IPS DF 4.7 (cell line): ENCODE measurements around the gene IGSF3.

Experiments used
- DNase-seq: peaks from one replicate; pipeline ENCODE4 v3.0.0-alpha.2; 2013; ENCODE audit warnings: low spot score; ENCODE audit errors: extremely low read depth

Gene IGSF3

DNA sequence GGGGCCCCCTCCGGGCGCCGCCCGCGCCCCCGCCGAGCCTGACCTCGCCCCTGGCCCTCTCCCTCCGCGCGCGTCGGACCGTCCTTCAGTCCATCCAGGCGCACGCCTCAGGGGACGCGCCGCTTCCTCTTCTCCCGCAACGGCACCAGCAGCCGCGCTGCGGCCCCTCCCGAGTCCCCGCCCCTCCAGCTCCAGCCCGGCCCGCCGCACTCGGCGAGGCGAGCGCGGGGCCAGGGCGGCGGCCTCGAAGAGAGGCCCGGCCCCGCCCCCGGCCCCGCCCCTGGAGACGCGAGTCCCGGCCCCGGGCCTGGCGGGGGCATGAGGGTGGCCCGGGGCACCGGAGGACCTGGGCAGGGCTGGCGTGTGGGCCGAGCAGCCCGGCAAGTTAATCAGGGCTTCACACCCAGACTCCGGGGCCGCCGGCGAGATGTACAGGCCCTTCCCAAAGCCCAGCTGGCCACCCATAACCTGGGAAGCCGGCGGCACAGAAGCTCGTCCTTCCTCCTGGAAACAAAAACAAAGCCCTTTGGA is at the start of gene IGSF3:
Gene IGSF3, minus strand, starts transcription at position 159 of the 531 bp plus-strand sequence. CDS start 1,407 bp downstream, outside the sequence.
- DNase-seq, result no peak

DNA sequence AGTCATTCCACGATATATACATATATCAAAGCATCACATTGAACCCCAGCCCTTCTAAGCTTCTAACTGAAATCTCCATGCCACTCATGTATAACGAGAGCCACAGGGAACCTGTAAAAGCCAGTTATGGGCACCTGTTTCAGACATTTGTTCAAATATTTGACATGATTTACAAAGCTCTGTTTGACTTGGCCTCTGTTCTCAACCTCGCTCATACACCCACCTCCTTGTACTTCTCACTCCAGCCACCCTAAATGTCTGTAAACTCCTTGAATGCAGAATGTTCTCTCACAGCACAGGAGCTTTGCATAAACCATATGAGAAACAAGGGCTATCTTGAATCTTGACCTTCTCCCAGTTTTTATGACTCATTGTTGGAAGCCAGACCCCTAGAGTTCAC is 49.8 kb upstream of the IGSF3 start:
- DNase-seq, result no peak

DNA sequence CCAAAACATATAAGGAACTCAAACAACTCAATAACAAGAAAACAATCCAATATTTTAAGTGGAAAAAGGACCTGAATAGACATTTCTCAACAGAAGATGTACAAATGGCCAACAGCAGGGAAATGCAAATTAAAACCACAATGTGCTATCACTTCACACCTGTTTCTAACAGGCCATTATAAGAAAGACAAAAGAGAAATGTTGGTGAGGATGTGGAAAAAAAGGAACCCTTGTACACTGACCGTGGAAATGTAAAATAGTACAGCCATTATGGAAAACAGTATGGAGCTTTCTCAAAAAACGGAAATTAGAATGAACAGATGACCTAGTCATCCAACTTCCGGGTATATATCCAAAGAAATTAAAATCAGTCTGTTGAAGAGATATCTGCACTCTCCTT is 48.9 kb upstream of the IGSF3 start:
- DNase-seq, result no peak

DNA sequence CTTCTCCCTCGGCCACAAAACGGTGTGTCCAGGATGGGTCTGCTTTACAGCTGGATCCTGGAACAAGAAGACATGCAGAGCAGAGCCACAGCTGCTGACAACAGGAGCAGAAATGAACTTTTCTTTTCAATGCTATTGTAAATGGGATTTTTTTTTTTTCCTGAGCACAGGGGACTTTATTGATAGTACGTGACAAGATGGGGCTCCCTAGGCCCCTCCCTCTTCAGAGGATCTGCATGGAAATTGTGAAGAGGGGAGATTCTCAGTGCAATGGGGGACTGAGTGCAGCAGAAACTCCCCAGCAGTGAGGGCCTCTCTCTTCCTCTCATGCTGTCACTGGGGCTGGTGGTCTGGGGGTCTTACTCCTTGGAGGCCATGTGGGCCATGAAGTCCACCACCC is 45.9 kb upstream of the IGSF3 start:
- DNase-seq, result no peak

DNA sequence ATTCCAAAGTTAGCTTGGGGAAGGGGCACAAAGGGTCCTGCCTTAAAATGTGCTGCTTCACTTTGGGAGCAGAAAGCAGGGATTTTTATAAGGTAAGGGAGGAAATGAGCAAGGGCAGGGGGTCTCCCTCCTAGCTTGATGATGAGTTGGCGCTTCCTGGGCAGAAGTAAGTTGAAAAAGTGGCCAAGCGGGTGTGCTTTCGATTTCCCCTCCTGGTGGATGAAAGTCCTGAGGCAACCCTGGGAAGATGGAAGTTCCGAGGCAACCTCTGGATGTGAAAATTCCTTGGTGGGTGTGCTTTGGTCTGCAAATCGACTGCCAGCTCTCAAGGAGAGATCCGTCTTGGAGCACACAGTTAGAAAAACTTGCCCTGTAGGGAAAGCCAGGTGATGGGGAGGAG is 45.0 kb upstream of the IGSF3 start:
- no peak for DNase-seq

DNA sequence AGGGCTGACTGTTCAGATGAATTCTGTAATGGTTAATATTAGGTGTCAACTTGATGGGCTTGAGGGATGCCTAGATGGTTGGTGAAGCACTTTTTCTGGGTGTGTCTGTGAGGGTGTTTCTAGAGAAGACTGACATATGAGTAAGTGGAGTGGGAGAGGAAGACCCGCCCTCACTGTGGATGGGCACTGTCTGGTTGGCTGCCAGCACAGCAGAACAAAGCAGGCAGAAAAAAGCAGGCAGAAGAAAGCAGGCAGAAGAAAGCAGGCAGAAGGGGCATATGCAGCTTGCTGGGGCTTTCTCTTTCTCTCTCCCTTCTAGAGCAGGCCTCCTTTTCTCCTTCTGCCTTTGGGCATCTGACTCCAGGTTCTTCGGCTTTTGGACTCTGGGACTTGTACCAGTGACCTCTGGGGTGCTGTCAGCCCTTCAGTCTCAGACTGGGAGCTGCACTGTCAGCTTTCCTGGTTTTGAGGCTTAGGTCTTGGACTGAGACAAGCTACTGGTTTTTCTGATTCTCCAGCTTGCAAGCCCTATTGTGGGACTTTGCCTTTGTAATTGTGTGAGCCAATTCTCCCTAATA is 43.8 kb upstream of the IGSF3 start:
- no peak for DNase-seq

DNA sequence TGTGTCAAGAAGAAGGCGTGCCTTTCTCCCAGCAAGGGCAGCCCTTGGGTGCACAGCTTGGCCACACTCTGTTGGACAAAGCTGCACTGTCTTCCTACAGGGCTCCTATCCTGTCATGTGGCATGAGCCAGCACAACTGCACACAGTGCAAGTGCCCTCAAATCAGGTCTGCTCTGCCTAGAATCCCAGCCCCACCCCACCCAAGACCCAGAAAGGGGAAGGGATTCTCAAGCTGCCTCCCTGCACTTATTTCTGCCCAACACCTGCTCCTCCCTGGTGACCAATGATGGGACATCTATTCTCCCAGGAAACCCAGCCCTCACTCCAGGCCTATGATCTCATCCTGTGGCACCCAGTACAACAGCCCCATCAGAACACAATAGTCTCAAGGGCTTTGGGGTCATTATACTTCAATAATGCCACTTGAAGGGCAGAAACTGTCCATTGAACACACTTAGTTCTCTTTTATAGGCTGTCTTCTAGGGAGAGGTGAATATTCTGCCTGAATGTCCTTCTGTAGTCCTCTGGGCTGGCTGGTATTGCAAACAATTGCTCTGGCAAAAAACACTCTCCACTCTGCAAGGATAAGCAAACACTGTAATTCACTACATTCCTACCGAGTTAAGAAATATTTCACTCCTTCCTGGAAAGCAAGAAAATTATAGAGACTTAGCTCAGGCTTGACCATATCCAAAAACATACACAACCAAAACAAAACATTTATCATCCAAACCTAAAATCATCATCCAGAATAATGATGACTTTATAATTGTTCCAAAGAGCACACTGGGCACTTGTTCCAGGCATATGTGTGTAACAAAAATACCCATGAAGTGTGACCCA is 43.1 kb upstream of the IGSF3 start:
- DNase-seq, result no peak

DNA sequence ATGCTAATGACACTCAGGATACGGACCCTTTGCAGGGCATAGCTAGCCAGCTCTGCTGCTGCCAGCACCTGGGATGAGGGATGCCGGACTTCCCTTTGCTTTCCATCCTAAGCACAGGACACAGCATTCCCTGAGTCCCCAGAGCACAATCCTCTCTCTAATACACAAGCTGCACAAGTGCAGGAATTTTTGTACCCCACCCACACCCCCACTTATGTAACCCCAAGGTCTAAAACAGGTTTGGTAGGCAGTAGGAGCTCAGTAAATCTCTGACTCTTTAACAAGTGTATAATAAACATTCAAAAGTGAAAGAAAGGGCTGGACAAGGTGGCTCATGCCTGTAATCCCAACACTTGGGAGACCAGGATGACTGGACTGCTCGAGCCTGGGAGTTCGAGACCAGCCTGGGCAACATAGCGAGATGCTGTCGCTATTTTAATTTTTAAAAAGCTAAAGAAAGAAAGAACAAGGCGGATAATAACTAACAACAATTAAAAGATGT is 42.2 kb upstream of the IGSF3 start:
- DNase-seq, result no peak

DNA sequence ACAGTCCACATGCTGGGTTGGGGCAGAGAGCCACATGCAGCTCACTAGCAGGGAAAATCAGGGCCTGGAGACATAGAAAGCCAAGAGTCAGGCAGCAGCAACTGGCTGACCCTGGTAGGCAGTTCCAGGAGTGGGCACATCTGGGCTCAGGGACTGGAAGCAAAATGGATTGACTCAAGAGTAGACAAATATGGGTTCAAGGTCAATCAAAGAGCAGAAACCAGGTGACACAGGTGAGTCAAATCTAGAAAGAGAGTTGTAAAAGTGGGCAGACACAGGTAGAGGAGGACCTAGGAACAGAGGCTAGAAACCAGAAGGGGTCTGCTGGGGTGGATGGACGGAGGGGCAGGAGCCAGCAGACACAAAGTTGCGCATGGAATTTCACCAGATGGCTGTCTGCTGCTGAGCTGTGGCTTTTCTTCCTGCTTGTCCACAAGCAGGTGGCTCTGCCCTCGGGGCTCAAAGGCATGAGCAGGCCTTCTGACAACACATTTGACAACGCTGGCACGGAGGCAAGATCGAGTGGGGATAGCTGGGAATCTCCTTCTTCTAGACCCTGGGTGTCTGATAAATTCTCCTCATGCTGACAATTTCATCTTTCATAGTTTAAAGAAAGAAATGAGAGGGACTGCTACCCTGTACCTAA is 40.8 kb upstream of the IGSF3 start:
- no peak for DNase-seq

DNA sequence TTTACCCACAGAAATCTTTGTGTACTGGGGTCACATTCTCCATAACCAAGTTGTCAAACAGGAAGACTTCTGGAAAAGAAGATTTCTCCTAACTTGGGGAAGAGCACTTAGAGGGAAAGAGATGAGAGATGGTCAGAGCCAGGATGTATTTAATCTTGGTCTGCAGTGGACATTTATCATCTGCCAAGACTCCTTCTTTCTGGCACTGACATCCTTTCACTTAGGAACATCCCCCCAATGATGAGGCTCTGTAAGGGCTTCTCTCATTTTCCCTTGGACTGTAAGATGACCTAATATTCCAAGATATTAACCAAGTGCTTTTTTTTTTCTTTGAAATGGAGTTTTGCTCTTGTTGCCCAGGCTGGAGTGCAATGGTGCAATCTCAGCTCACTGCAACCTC is 39.3 kb upstream of the IGSF3 start:
- no peak for DNase-seq

DNA sequence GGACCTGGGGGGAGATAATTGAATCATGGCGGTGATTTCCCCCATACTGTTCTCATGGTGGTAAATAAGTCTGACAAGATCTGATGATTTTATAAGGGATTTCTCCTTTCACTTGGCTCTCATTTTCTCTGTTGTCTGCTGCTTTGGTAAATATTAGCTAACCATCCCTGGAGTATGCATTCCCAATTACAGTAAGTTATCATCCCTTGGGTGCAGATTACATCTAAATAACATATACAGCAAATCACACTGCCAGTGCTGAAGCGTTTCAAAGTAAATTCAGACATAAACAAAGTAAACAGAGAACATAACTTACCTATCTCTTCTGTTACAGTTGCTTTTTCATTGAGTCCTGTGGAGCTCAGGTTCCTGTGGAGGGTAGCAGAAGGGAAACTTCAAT is 38.6 kb upstream of the IGSF3 start:
- no peak for DNase-seq

DNA sequence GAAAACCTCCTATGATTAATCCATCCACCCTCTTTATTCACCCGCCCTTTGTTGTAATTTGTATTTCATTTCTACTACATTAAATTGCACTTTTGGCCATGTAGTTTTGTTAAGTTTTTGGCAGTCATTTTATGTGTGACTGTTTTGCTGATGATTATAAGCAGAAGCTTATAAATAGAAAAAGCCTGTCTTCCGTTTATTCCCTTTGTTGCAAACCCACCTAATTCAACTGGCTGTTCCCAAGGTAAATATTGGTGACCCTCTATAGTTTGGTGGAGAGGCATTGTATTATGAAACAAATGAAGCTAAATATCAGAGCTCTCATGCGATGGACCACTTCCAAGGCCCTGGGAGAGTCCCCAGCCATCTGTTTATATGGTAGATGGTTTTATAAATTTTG is 36.7 kb upstream of the IGSF3 start:
- no peak for DNase-seq

DNA sequence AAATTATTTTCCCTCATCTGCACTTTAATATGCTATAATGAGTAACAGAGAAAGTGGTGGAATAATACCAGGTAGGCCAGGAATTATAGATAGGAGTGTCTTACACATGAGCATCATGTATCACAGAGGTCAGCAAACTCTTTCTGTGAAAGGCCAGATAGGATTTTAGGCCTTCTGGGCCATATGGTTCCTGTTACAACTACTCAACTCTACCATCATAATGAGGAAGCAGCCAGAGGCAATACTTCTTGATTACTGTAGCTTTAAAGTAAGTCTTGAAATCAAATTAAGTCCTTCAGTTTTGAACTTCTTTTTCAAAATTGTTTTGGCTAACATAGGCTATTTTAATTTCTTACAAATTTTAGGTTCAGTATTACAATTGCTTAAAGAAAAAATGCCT is 32.1 kb upstream of the IGSF3 start:
- DNase-seq, result no peak

DNA sequence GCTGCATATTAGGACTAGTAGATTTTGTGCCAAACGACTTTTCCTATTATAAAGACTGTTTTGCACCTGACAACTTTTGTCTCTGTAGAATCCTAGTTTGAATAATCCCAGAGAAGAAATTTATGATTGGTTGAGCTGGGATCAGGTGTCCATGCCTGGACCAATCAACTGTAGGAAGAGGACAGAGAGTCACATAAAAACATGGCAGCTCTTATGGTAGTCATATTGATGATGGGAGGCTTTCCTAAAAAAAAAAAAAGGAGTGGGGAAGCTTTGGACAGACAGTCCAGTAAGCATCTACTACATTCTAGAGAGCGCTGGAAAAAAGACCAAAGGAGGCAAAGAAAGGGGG is 30.7 kb upstream of the IGSF3 start:
- DNase-seq, result no peak

DNA sequence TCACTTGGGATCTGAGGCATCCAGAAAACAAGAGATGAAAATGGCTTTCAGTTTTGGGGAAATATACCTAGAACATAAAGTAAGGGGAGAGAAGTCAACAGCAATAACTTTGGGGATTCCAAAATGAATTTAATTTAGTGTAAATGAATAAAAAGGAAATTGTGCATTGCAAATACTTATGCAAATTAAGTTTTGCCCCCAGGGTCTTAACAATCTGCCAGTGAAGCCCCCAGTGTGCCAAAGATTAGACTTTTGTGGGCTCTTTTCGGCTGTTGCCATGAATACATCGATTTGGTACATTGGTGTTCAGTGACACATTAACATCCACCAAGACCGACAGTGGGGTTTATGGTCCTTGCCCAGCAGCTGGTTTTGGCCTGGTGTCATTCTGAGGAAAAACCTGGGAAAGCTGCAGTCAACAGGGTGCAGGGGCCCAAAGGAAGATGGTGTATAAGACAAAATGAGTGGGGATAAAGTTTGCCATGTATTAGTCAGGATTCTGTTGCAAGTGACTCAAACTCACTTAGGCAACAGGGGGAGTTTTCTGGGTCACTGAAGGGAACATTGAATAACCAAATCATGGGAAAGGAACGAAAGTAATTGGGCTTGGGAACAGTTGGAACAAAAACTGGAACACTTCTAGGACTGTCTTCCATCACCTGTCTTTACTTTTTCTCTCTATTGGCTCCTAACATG is 30.2 kb upstream of the IGSF3 start:
- DNase-seq, result no peak

DNA sequence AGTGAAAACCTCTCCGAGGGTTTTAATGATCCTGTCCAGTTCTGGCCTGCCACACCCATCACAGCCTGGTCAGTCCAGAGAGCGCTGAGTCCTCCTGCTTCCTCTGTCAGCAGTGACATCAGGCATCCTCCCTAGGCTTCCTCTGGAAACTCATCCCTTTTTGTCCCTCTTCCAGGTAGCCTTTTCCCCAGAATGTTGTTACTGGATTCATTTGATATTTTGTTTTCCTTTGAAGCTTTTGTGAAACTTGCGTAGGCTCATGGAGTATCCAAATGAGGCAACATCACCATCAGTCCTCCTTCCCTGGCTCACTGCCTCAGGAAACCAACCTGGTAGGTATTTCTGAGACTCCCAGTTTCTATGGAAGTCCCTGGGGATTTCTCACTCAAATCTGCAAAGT is 27.0 kb upstream of the IGSF3 start:
- no peak for DNase-seq

DNA sequence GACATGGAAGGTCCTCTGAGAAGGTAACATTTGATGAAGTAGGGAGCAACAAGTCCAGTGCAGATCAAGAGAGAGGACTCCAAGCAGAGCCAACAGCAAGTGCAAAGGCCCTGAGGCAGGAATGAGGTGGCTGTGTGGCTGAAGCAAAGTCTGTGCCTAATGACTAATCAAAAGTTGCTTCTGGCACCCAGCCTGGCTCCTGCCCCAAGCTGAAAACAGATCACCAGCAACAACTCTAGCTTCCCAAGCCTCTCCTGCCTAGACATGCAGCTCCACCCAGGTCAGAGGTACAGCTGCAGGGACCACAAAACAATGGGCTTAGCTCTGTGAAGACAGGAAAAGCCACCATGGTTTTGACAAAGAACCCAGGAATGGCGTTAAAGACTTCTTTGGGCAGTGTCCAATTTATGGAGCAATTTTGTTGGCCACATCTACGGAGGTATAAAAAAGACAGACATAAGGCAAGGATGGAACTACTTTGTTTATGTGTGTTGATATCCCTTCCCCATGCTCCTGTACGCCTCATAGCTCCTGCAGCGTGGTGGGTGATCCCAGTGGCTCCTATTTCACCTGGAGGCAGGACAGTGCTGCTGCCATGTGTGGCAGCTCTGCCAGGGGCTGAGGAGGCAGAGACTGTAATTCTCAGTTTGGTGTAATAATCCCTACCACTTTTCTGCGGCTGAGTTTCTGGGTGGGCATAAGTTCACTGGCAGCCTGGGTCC is 26.4 kb upstream of the IGSF3 start:
- no peak for DNase-seq

DNA sequence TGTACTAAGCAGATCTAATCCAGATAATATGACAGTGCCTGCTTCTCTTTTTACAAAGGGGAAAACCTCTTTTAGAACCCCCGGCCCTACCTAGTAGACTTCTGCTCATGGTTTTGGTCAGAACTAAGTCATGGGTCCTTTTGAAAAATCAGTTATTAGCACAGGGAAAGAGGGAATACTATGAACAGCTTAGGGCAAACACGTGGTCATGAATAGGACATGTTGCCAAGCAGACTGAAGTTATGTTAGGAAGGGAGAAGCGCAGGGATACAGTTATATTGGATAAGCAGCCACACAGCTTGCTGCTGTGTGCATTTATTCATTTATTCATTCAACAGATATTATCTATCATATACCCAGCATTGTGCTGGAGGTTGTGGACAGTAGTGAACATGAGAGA is 25.3 kb upstream of the IGSF3 start:
- no peak for DNase-seq

DNA sequence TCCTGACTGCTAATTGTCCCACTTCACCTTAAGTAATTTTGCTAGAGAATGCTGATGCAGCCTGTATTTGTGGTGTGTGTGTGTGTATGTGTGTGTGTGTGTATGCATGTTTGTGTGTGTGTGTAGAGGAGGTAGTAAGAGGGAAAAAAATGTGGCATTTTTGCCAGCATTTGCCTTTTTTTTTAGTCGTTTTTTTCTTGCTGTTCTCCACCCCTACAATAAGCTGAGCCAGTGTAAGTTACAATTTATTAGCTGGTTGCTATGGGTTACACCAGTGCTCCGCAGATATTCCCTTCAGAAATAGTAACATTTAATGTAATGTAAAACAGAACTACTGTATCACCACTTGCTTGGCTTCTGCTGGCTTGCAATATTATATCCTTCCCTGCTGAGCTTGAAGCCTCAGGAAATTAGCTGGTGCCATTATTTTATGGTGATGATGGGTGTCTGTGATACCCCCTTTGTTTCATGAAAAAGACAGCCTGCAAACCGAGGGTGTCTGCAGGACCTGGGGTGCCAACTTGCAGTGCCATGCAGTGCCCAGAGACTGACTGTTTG is 23.4 kb upstream of the IGSF3 start:
- DNase-seq, result no peak

DNA sequence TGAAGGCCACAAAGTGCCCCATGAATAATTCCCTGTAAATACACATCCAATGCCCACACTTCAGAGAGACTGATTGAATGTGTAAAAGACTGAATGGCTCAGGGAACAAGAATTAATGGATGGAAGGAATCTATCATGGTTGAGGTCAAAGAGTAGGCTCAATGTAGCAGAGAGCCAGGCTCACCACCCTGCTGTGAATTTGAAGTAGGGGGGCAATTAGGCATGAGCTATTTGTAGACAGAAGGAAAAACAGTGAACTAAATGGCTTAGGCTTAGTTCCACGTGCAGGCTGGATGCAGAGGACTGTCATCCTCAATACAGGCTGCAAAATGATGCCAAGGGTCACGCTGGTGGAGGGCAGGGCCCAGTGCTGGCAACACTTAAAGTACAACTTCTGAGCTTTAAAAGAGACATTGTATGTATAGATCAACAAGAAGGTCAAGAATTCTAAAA is 22.9 kb upstream of the IGSF3 start:
- DNase-seq, result no peak
